Right lobe of liver (tissue), 6 donors: ENCODE measurements around the gene IFNA17. TPM values are rescaled to one million over a fixed set of nuclear protein-coding genes. Genes with fewer than 3 reads are reported as not detected.

Experiments
- ATAC-seq, 4 donors: fragments of 200-7000 bp; cut with Tn5 transposase; one replicate each; pipeline ENCODE4 v1.9.1; 2020; ENCODE audit warnings: mild to moderate bottlenecking in 4 of 4, moderate library complexity in 4 of 4
- DNase-seq, 3 donors: peaks; one replicate each; pipeline ENCODE4 v3.0.0-alpha.2; 2020
- H3K27ac ChIP-seq, 3 donors: fragments of 200-600 bp; one replicate each; pipeline ENCODE4 v1.8.0; 2022
- H3K27me3 ChIP-seq, 2 donors: fragments of 200-600 bp; one replicate each; pipeline ENCODE4 v1.8.0; 2022
- H3K36me3 ChIP-seq, 4 donors: fragments of 200-600 bp; sonication (generic) in 1 of 4; one replicate each; pipeline versions ENCODE4 v1.5.1 to v1.8.0; 2017 to 2022; ENCODE audit warnings: control low read depth in 1 of 4
- H3K4me1 ChIP-seq, 4 donors: fragments of 200-600 bp; sonication (generic) in 1 of 4; one replicate each; pipeline versions ENCODE4 v1.5.1 to v1.8.0; 2017 to 2022; ENCODE audit warnings: control low read depth in 1 of 4
- H3K4me3 ChIP-seq, 3 donors: fragments of 200-600 bp; one replicate each; pipeline ENCODE4 v1.8.0; 2022
- H3K9me3 ChIP-seq, 4 donors: fragments of 200-600 bp; sonication (generic) in 1 of 4; one replicate each; pipeline versions ENCODE4 v1.5.1 to v1.8.0; 2017 to 2022; ENCODE audit warnings: control low read depth in 1 of 4
- CTCF ChIP-seq, 4 donors: fragments of 200-600 bp in 3 of 4; fragments of 450-650 bp in 1 of 4; IDR thresholded peaks; one replicate each; pipeline versions ENCODE4 v1.5.1 to v1.8.0; 2016 to 2022; ENCODE audit warnings: antibody characterized with exemption in 4 of 4, mild to moderate bottlenecking in 2 of 4
- POLR2A ChIP-seq: fragments of 450-650 bp; IDR thresholded peaks from one replicate; pipeline ENCODE4 v1.6.1; 2017; ENCODE audit warnings: antibody characterized with exemption, mild to moderate bottlenecking
- WGBS: methylation state at CpG from one replicate; pipeline ENCODE4 v1.1.6; 2018; ENCODE audit warnings: low coverage, low lambda C conversion rate; ENCODE audit not compliant: insufficient coverage; ENCODE audit errors: missing lambda C conversion rate; 5-methylcytosine and 5-hydroxymethylcytosine counted together
- intact Hi-C, 2 donors: fragments of 100-400 bp; cut with DNase I; formaldehyde crosslinking; loops; one replicate each; pipeline versions ENCODE4 v1.11.2 to v1.14.1; 2022
- total RNA-seq, 6 experiments: library from RNA; depleted of rRNA in 2 of 6; stranded (reverse); fragments of >200 nt in 2 of 6; fragmentation: NEBNext Ultra II Directional in 3 of 6; extraction: Animal tissue kit (Norgen Biotek cat#: 25700) in 3 of 6; gene quantifications; one replicate each; pipeline versions ENCODE4 v1.1.0 to v1.2.4, GENCODE V29; 2016 to 2023
- donor health status: DM: no; HTN: yes; CAD: no.
- donor health status: DM: no; HTN: no; CAD: no.
- donor health status: DM: no; HTN: no; CAD: no.
- donor health status: DM: no; HTN: yes; CAD: no.
- donor health status: DM: no; HTN: yes; CAD: no.

Gene IFNA17
- total RNA-seq, 6 experiments from 2014 or later = not detected

- 50% methylated on average over 1 of the region's 1 CpG for WGBS
- TF ChIP-seq POLR2A (no peak), CTCF (IDR thresholded peaks at IDR 0.05) (no peak)
- no peaks in the 10 kb centered on the region for H3K4me1 ChIP-seq
- no peak for DNase-seq
- no peak overlapping the region for H3K27ac ChIP-seq
- no peak overlapping the region for H3K4me3 ChIP-seq
- no peaks in the 10 kb centered on the region for H3K27me3 ChIP-seq
- no peak for ATAC-seq
- H3K9me3 ChIP-seq = no peaks in the 10 kb centered on the region
- intact Hi-C loops = no loop called here
- H3K36me3 ChIP-seq = no peaks in the 10 kb centered on the region
Observed at GRCh38 chr9:21265421-21266189, 37.6 kb upstream of the IFNA17 start.

GRCh38 chr9:21255538-21256212, 27.7 kb upstream of the IFNA17 start:
- no peak for ATAC-seq
- intact Hi-C loops = no loop called here
- 56% methylated on average over 5 of the region's 5 CpGs for WGBS

DNA sequence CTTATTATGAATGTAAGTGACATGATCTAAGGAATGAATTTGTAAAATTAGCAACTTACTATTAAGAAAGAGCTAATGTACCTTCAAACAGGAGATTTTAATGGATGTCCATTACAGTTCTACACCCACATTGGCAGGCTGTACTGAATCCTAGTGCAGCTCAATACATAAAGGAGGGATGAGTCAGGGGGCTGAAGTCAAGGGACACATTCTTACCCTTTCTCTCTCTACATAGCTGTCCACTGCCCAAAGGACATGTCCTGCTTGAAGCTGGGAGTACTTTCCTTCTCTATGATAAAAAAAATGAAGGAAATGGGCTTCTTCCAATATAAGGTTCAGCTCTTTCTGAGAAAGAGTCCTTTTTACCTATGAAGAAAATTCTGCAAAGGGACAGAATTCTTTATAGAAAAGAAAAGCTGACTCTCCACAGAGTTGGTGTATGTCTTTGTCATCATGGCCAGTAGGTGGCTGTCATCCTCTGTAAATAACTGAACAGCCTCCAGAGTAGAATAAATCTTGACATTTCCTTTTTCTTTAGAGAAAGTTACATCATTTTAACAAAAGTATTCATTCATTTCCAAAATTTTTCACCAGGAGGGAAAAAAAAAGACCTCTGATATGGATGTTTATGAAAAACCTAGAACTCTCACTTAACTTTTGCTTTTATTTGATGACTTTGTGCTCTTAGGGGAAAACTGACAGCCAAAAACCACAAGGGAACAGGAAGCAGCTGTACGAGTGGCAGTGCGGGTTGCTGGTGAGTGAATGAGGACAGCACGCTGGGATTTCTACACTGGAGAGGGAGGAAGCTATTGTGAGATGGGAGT, 24.9 kb upstream of the IFNA17 start:
- Histone ChIP-seq H3K27ac (no peak overlapping the region), H3K4me1 (no peaks in the 10 kb centered on the region), H3K27me3 (peaks cover 0 to 3% of the 10 kb centered on the region in 2 donors), H3K9me3 (no peaks in the 10 kb centered on the region), H3K36me3 (no peaks in the 10 kb centered on the region), H3K4me3 (no peak overlapping the region)
- no peak for DNase-seq
- TF ChIP-seq POLR2A = no peak
- peak; percentile 46 to 60 (median 56) for TF ChIP-seq CTCF (IDR thresholded peaks at IDR 0.05)
- intact Hi-C loops = no loop called here
- peak; percentile 74 to 83 (median 79) for ATAC-seq
- WGBS = 0% methylated on average over 3 of the region's 3 CpGs

More at GRCh38 chr9:21255538-21256212, 27.7 kb upstream of the IFNA17 start:
- Histone ChIP-seq H3K4me3 (no peak overlapping the region), H3K9me3 (no peaks in the 10 kb centered on the region), H3K27ac (no peak overlapping the region), H3K36me3 (no peaks in the 10 kb centered on the region), H3K4me1 (no peaks in the 10 kb centered on the region), H3K27me3 (peaks cover 0 to 3% of the 10 kb centered on the region in 2 donors)
- no peak for DNase-seq
- TF ChIP-seq POLR2A (no peak), CTCF (IDR thresholded peaks at IDR 0.05) (no peak)

DNA sequence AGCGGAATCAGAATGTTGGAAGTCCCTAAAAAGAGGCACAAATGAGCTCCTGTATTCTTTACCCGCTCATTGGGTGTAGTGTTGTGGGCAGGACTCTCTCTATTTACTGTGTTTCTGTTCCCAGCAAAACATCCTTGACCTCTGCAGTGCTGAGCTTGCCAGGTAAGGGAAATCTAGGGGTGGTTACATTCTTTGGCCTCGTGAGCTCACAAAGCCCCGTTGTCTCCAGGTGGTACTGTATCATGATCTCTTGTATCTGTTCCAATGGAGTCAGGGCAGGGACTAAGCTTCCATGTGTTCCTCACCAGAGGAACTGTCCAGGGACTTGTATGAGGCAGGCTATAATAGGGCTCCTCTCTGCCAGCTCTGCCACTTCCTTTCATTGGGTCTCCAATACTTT, 23.6 kb upstream of the IFNA17 start:
- Histone ChIP-seq H3K27ac (no peak overlapping the region), H3K4me3 (no peak overlapping the region), H3K36me3 (no peaks in the 10 kb centered on the region), H3K27me3 (peaks cover 0 to 3% of the 10 kb centered on the region in 2 donors), H3K4me1 (no peaks in the 10 kb centered on the region), H3K9me3 (no peaks in the 10 kb centered on the region)
- TF ChIP-seq POLR2A = no peak
- TF ChIP-seq CTCF (IDR thresholded peaks at IDR 0.05) = no peak
- peak in 3 of 4 donors; percentile 18 to 44 (median 21) for ATAC-seq
- 33% methylated on average over 4 of the region's 4 CpGs for WGBS
- intact Hi-C loops = no loop called here
- no peak for DNase-seq
